ENCODE data around the gene HSPB9.

DNA sequence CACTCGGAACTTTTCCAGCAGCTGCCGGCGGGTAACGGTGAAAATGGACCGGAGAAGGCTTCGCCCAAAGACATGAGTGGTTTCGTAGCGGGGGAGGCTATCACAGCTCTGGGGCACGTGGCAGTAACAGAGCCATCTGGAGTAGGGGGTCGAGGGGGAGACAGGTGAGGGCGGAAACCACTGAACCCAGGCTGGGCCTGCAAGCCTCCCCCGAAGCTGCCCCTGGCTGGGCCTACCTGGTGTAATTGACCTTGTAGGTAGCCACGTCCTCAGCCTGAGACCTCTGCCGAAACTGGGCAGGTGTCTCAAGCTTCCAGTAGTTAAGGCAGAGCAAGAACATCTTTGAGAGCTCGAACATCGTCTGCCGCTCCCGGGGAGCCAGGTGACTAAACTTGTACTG lies 3.3 kb upstream of the HSPB9 start:
- TF ChIP-seq, protein P1, sequence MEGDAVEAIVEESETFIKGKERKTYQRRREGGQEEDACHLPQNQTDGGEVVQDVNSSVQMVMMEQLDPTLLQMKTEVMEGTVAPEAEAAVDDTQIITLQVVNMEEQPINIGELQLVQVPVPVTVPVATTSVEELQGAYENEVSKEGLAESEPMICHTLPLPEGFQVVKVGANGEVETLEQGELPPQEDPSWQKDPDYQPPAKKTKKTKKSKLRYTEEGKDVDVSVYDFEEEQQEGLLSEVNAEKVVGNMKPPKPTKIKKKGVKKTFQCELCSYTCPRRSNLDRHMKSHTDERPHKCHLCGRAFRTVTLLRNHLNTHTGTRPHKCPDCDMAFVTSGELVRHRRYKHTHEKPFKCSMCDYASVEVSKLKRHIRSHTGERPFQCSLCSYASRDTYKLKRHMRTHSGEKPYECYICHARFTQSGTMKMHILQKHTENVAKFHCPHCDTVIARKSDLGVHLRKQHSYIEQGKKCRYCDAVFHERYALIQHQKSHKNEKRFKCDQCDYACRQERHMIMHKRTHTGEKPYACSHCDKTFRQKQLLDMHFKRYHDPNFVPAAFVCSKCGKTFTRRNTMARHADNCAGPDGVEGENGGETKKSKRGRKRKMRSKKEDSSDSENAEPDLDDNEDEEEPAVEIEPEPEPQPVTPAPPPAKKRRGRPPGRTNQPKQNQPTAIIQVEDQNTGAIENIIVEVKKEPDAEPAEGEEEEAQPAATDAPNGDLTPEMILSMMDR (conservative IDR thresholded peaks at IDR 0.05): no peak
- no peak for TF ChIP-seq ZFX (IDR thresholded peaks at IDR 0.05)

Measured in C4-2B (cell line).